GM12878 (cell line): ENCODE measurements around the gene ABCB4. TPM values are rescaled to one million over a fixed set of nuclear protein-coding genes. Genes with fewer than 3 reads are reported as not detected.

Source experiments
- ATF7 ChIP-seq: fragments of 450-650 bp; IDR thresholded peaks from 2 replicates; pipeline ENCODE4 v1.6.1; 2016; ENCODE audit warnings: low read depth, mild to moderate bottlenecking
- BCLAF1 ChIP-seq: fragments of 450-650 bp; IDR thresholded peaks from 2 replicates; pipeline ENCODE4 v1.6.1; 2017; ENCODE audit warnings: antibody characterized with exemption, mild to moderate bottlenecking, moderate library complexity
- BRCA1 ChIP-seq: IDR thresholded peaks from 2 replicates; pipeline ENCODE4 v1.6.1; 2011; ENCODE audit warnings: low read depth, low read length, improper control_type of control experiment
- CHD2 ChIP-seq: IDR thresholded peaks from 2 replicates; pipeline ENCODE4 v1.6.1; 2011; ENCODE audit warnings: low read depth, low read length, improper control_type of control experiment, borderline replicate concordance
- CREB1 ChIP-seq: IDR thresholded peaks from 2 replicates; pipeline ENCODE4 v1.6.1; 2012; ENCODE audit warnings: low read depth, mild to moderate bottlenecking, inconsistent platforms
- CREM ChIP-seq: IDR thresholded peaks from 2 replicates; pipeline ENCODE4 v1.6.1; 2014; ENCODE audit warnings: antibody characterized with exemption, low read depth
- EED ChIP-seq: sonication (generic); IDR thresholded peaks from 2 replicates; pipeline ENCODE4 v1.6.1; 2016; ENCODE audit warnings: antibody characterized with exemption, low read depth
- GABPA ChIP-seq: IDR thresholded peaks from 2 replicates; pipeline ENCODE4 v1.6.1; 2014; ENCODE audit warnings: antibody characterized with exemption, low read depth, mild to moderate bottlenecking, inconsistent platforms
- GATAD2B ChIP-seq: fragments of 450-650 bp; conservative IDR thresholded peaks from 2 replicates; pipeline ENCODE4 v1.6.1; 2017; ENCODE audit warnings: low read depth, mild to moderate bottlenecking, moderate library complexity
- IRF4 ChIP-seq: IDR thresholded peaks from 2 replicates; pipeline ENCODE4 v1.6.1; 2011; ENCODE audit warnings: low read depth, low read length
- MEF2A ChIP-seq: IDR thresholded peaks from 2 replicates; pipeline ENCODE4 v1.6.1; 2011; ENCODE audit warnings: low read depth, mild to moderate bottlenecking, low read length, moderate library complexity; ENCODE audit not compliant: insufficient read depth
- MEF2B ChIP-seq: fragments of 450-650 bp; IDR thresholded peaks from 2 replicates; pipeline ENCODE4 v1.6.1; 2018; ENCODE audit warnings: mild to moderate bottlenecking, moderate library complexity; ENCODE audit not compliant: partially characterized antibody, poor library complexity, severe bottlenecking
- NBN ChIP-seq: fragments of 450-650 bp; IDR thresholded peaks from 2 replicates; pipeline ENCODE4 v1.6.1; 2016
- NR2F1 ChIP-seq: fragments of 450-650 bp; conservative IDR thresholded peaks from 2 replicates; pipeline ENCODE4 v1.6.1; 2017; ENCODE audit warnings: mild to moderate bottlenecking
- PAX5 ChIP-seq: IDR thresholded peaks from 2 replicates; pipeline ENCODE4 v1.6.1; 2011; ENCODE audit warnings: low read depth, low read length, borderline replicate concordance
- RB1 ChIP-seq: fragments of 450-650 bp; formaldehyde crosslinking; IDR thresholded peaks from 2 replicates; pipeline ENCODE4 v1.6.1; 2017; ENCODE audit warnings: mild to moderate bottlenecking, borderline replicate concordance
- RELB ChIP-seq: fragments of 450-650 bp; IDR thresholded peaks from 2 replicates; pipeline ENCODE4 v1.6.1; 2017; ENCODE audit warnings: low read depth, mild to moderate bottlenecking, moderate library complexity
- RUNX3 ChIP-seq: IDR thresholded peaks from 2 replicates; pipeline ENCODE4 v1.6.1; 2012; ENCODE audit warnings: low read length, inconsistent platforms
- SMARCA5 ChIP-seq: fragments of 450-650 bp; IDR thresholded peaks from 2 replicates; pipeline ENCODE4 v1.6.1; 2017; ENCODE audit warnings: mild to moderate bottlenecking
- polyA plus RNA-seq, 11 experiments: library from polyadenylated mRNA; depleted of rRNA in 4 of 11; unstranded in 6 of 11; stranded (reverse) in 5 of 11; fragments of >200 nt; fragmentation: Nextera tagmentation in 4 of 11; fragmentation: Illumina TruSeq in 1 of 11; extraction: Ambion mirVana in 4 of 11; extraction: Trizol in 1 of 11; gene quantifications; 1 replicate in 1 of 11; 2 replicates in 10 of 11; pipeline versions ENCODE4 v1.2.1 to v1.2.3, GENCODE V29; 2011 to 2016; ENCODE audit warnings: inconsistent platforms in 2 of 11, missing spikeins in 2 of 11, low read depth in 1 of 11
- total RNA-seq, 4 experiments: library from RNA; depleted of rRNA in 3 of 4; stranded (reverse); fragments of >200 nt in 3 of 4; fragmentation: Illumina TruSeq in 1 of 4; extraction: Trizol in 1 of 4; gene quantifications; 2 replicates each; pipeline versions ENCODE4 v1.2.1 to v1.2.3, GENCODE V29; 2013 to 2021
- TF ChIP-seq, protein P1 (sequence below): fragments of 450-650 bp; formaldehyde crosslinking; IDR thresholded peaks from 2 replicates; pipeline ENCODE4 v1.4.0; 2020; ENCODE audit warnings: mild to moderate bottlenecking, moderate library complexity
- TF ChIP-seq, protein P2 (sequence below): fragments of 150-350 bp; IDR thresholded peaks from 2 replicates; pipeline ENCODE4 v1.6.1; 2016; ENCODE audit warnings: low read depth, low read length

Gene ABCB4
- total and polyA plus RNA-seq, 10 of the 15 experiments (the other 5 are each of a cell fraction or from before 2014, with no cell fraction given) = 1.9 to 8.3 (median 4.4) TPM

GRCh38 chr7:87445897-87446296 is 29.6 kb downstream of the ABCB4 start (continued):
- TF ChIP-seq SMARCA5 (0 out of 2 replicates have a peak, but pooled peaks have one; percentile 45), CHD2 (0 out of 2 replicates have a peak, but pooled peaks have one; percentile 38), NBN (peak; percentile 61), PAX5 (0 out of 2 replicates have a peak, but pooled peaks have one; percentile 35), MEF2B (peak; percentile 75), RELB (peak; percentile 75), ATF7 (peak; percentile 82), RB1 (0 out of 2 replicates have a peak, but pooled peaks have one; percentile 35), MEF2A (peak; percentile 74), NR2F1 (peak; percentile 80), BRCA1 (no peak), EED (0 out of 2 replicates have a peak, but pooled peaks have one; percentile 53), GATAD2B (peak; percentile 41; the same call in 1 of the 2 replicates), CREB1 (0 out of 2 replicates have a peak, but pooled peaks have one; percentile 41), CREM (peak; percentile 28; the same call in 1 of the 2 replicates), GABPA (0 out of 2 replicates have a peak, but pooled peaks have one; percentile 17), BCLAF1 (no peak), RUNX3 (peak; percentile 79), IRF4 (no peak)
- TF ChIP-seq, protein P1, sequence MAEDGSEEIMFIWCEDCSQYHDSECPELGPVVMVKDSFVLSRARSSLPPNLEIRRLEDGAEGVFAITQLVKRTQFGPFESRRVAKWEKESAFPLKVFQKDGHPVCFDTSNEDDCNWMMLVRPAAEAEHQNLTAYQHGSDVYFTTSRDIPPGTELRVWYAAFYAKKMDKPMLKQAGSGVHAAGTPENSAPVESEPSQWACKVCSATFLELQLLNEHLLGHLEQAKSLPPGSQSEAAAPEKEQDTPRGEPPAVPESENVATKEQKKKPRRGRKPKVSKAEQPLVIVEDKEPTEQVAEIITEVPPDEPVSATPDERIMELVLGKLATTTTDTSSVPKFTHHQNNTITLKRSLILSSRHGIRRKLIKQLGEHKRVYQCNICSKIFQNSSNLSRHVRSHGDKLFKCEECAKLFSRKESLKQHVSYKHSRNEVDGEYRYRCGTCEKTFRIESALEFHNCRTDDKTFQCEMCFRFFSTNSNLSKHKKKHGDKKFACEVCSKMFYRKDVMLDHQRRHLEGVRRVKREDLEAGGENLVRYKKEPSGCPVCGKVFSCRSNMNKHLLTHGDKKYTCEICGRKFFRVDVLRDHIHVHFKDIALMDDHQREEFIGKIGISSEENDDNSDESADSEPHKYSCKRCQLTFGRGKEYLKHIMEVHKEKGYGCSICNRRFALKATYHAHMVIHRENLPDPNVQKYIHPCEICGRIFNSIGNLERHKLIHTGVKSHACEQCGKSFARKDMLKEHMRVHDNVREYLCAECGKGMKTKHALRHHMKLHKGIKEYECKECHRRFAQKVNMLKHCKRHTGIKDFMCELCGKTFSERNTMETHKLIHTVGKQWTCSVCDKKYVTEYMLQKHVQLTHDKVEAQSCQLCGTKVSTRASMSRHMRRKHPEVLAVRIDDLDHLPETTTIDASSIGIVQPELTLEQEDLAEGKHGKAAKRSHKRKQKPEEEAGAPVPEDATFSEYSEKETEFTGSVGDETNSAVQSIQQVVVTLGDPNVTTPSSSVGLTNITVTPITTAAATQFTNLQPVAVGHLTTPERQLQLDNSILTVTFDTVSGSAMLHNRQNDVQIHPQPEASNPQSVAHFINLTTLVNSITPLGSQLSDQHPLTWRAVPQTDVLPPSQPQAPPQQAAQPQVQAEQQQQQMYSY (CRISPR knock-in tag) = no peak
- TF ChIP-seq, protein P2, sequence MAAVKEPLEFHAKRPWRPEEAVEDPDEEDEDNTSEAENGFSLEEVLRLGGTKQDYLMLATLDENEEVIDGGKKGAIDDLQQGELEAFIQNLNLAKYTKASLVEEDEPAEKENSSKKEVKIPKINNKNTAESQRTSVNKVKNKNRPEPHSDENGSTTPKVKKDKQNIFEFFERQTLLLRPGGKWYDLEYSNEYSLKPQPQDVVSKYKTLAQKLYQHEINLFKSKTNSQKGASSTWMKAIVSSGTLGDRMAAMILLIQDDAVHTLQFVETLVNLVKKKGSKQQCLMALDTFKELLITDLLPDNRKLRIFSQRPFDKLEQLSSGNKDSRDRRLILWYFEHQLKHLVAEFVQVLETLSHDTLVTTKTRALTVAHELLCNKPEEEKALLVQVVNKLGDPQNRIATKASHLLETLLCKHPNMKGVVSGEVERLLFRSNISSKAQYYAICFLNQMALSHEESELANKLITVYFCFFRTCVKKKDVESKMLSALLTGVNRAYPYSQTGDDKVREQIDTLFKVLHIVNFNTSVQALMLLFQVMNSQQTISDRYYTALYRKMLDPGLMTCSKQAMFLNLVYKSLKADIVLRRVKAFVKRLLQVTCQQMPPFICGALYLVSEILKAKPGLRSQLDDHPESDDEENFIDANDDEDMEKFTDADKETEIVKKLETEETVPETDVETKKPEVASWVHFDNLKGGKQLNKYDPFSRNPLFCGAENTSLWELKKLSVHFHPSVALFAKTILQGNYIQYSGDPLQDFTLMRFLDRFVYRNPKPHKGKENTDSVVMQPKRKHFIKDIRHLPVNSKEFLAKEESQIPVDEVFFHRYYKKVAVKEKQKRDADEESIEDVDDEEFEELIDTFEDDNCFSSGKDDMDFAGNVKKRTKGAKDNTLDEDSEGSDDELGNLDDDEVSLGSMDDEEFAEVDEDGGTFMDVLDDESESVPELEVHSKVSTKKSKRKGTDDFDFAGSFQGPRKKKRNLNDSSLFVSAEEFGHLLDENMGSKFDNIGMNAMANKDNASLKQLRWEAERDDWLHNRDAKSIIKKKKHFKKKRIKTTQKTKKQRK = no peak
